GM21576 (cell line): ENCODE results near the gene CFAP61.
"Not testable (repeated sequence)": the region's sequence is repeated elsewhere in the genome, so short reads cannot be mapped to it uniquely, and the experiment has no call there.

ENCODE experiments used
- ATAC-seq: cut with Tn5 transposase; IDR thresholded peaks from one replicate; pipeline ENCODE4 v1.9.1; 2021; ENCODE audit warnings: mild to moderate bottlenecking, moderate library complexity; ENCODE audit not compliant: unreplicated experiment

Gene CFAP61, protein sequence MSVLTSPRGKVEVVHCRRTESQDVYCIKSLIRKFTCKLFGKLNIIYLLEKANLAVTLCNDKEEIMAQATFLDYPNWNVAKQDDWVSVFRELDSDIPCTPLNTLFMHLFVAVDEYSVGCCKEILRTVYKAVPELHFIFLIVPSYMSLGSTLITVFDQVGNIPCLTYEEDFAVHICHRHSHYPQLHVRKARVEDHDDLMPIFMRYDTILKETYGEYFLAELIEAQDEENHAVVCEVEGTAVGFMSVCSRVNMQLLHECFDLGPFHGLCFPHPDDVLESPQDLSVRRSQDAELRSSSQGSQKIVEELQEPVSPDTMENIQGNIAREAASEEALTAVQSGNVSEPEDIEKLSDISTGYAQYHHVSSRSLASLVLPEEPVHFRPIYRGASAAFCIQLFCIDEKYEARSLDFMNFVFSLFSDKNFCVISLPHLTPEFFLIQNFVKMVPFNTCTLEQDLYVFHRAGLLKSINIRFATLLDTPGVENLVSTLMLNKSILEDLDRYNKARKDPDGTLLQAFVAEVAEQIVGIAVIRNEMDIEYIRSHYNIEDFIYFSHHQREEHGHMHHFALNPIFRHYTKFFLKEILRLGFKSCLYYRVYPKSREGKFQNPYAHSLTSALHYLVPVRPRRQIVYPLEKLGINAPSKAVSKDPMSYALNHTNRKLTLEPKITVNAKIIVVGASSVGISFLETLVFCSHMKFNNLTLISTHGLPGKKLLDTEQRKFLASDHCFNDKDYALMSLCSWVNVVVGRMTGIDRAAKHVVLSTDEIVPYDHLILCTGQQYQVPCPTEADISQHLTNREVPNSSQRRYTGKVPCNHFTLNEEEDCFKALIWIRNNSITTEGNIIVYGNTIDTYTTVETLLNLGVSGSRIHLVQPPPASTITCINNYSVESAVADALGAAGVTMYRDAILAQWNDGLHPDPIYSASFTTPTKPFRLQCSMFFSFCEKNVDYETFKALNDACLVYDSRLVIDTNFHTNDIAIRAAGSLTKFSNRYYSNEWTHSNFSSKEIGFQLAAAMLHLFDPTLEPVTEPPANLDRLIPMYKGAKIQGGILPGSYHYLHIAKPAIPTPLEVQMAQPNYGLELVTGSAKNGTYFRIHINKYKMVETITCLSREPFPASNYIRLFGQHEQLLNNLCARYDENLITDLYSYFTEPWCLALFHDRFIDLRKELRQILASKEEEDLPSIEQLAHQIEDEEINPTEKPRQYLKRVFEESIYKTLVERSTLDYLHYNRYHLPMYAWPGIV

DNA sequence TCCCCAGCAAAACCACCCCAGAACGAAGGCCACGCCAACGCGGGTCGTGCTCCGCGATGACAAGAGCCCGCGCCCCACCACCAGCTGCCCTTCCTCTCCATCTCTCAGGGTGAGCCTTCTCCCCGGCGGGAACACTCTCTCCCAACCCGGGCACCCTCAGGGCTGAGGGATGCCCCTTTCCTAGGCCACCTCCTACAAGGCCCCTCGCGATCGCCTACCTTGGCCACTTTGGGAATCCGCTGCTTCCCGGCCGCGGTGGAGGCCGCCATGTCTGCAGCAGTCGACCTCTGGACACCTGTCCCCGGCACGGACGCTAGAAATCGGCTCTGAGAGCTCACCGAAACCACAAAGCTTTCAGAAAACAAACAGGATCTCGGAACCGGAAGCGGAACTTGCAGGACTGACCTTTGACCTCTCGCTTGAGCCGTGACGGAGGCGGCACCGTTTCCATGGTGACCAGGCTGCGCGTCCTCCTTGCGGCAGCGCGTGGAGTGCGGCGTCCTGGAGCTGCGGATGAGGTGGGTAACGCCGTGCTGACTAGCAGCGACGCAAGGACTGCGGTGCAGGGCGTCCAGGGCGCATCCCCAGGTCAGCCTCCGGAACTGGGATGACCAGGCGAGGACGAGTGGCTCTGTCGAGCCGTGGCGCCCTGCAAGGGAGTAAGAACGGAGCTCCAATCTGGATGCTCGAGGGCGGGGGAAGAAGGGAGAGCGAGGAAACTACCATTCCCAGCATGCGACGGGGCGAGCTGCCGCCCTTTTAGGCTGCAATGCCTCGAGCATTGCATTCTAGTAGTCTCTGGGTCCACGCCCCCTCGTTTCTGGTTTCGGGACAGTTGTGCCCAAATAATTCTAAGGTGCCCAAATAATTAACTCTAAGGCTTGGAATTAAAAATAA lies at the start of gene CFAP61, which contains the start of gene CRNKL1:
CFAP61 (plus strand) TSS at position 459 of the 897 bp plus-strand sequence. CDS start 4,122 bp downstream, outside the sequence.
CRNKL1 (minus strand) TSS at position 393 of the 897 bp plus-strand sequence; CDS start at position 269, 124 bp downstream.
- ATAC-seq, result peak; percentile 88

DNA sequence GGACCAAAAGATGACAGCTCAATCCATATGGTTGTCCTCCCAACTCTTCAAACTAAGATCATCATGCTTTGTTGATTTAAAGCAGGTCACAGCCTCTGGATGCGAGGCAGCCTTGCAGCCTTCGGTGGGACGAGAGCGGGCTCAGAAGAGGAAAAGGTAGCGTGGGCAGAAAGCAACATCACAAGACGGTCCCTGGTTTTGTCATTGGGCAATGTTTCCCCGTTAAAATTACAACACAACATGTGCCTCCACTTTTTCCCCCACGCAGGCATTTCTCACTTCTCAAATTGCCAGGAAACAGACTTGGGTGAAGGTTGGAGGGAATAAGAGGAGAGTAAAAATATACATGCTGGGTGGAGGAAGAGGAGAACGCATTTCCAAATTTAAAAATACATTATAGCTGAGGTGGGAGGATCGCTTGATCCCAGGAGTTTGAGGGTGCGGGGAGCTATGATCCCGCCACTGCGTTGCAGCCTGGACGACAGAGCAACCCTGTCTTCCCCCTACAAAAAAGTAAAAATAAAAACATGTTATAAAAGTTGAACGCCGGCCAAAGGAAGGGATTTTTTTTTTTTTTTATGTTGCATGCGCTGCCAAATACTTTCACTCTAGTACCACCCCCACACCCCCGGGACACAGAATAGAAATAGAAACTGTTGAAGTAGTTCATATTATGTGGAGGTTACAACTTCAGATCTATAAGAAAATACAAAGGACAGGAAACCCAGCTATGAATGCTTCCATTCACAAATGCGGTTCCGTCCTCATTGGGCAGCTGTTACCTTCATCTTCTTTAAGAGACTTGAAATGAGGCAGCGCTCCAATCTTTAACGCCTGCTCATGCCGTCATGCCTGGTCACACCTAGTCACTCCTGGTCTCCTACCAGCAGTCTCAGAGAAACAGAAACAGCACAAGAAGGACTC lies 49.0 kb upstream of the CFAP61 start:
- peak; percentile 39 for ATAC-seq

DNA sequence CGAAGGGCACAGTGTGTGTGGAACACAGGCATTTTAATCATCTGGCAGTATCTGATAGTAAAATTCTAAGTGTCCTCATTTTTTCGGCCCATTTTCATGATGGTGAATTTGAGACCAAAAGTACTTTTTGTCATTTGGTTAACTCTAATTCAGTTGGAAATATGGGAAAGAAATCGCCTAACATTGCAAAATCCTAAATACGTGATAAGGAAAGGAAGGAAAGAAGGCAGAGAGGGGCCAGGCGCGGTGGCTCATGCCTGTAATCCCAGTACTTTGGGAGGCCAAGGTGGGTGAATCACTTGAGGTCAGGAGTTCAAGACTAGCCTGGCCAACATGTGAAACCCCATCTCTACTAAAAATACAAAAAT lies 48.4 kb upstream of the CFAP61 start:
- not testable (repeated sequence) for ATAC-seq

DNA sequence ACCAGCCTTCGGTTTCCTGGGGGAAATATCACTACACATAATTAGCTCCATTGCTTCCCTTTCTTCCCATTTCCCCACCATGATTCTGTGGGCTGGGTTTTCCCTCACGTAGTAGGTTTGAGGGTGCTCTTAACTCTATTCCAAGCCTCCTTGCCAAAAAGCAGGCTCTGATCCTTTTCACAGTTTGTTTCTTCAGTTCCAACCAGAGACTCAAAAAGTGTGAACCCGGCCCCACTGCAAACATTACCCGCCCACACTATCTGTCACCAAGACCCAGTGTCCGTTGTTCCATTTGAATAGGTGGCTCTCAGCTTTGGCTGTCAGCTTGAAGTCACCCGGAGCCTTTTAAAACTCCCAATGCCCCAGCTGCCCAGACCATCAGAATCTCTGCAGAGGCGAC lies 47.0 kb upstream of the CFAP61 start:
- ATAC-seq, result no peak

DNA sequence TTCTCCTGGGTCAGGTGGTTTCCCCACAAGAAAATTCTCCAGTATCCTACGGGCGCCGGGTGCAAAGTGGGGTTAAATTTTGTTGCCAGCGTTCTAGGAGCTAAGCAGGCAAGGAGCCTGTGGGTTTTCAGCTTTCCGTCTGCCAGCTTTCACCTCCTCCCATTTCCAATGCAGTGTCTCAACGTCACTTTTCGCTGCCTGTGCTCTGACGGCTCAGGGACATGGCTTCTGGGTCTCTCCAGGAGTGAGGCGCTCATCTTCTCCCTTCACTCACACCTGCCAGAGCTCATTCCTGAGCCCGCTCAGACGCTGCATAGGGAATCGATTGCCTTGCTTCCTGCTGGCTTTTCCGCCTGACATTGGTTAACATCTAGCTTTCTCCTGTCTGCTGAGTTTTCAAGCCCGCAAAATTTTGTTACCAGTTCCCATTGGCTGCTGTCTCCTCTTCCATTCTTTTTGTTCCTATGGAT lies 42.5 kb upstream of the CFAP61 start:
- no peak for ATAC-seq

DNA sequence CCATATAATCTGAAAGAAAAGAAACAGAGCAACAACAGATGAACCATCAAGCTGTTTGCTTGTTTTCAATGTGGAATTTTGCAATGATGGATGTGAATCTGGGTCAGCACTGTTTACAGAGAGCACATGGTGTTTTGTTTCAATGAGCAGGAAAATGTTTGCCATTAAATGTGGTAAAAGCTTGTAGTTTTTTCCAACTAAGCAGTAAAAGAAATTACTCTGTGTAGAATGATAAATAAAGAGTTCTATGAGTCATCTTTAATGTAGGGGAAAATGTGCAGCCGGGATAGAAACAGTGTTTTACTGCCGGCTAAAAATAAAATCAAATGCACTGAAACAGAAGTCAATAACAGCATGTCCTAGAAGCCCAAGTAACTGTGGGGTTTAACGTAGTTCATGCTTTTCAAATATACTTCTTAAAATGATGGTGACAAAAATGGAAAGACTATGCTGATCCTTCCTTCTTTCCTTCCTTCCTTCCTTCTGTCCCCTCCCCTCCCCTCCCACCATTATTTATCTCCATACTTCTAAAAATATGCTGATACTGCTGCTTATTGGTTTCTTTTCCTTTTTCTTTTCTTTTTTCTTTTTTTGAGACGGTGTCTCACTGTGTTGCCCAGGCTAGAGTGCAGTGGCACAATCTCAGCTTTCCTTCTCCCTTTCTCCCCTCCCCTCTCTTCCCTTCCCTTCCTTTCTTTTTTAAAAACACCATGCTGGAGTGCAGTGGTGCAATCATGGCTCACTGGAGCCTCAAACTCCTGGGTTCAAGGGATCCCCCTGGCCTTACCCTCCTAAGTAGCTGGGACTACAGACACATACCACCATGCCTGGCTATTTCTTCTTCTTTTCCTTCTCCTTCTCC lies 41.5 kb upstream of the CFAP61 start:
- ATAC-seq, result no peak

DNA sequence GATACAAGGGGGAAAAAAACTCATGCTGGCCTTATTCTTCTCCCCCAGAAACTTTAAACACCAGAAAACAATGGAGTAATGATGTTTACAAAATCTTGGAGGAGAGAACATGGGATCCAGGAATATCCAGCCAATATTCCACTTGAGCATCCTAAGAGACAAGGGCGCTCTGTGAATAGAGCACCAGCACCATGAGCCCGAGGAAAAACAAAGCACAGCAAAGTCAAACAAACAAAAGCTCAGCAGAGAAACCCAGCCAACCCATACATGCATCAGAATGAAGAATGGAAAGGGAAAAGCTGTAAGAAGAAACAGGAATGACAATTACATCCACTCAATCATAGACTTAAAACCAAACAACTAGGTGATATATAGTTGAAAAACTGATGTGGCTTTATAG lies 39.8 kb upstream of the CFAP61 start:
- no peak for ATAC-seq

DNA sequence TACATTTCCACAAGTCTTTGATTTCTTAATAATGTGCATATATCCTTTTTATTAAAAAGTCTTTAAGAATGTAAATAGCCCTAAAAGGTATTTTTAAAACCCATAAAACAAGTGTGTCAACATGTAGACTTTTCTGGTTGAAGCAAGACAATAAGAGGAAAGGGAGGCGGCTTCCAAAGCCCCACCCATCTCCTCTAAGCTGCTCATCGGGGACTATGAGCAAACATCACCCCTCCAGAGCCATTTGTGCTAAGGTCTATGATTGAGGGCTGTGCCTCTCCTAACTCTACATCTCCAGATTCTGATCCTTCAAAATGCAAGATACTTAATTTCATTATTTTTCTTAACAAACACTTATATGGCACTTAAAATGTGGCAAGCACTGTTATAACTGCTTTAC lies 37.7 kb upstream of the CFAP61 start:
- ATAC-seq, result no peak

DNA sequence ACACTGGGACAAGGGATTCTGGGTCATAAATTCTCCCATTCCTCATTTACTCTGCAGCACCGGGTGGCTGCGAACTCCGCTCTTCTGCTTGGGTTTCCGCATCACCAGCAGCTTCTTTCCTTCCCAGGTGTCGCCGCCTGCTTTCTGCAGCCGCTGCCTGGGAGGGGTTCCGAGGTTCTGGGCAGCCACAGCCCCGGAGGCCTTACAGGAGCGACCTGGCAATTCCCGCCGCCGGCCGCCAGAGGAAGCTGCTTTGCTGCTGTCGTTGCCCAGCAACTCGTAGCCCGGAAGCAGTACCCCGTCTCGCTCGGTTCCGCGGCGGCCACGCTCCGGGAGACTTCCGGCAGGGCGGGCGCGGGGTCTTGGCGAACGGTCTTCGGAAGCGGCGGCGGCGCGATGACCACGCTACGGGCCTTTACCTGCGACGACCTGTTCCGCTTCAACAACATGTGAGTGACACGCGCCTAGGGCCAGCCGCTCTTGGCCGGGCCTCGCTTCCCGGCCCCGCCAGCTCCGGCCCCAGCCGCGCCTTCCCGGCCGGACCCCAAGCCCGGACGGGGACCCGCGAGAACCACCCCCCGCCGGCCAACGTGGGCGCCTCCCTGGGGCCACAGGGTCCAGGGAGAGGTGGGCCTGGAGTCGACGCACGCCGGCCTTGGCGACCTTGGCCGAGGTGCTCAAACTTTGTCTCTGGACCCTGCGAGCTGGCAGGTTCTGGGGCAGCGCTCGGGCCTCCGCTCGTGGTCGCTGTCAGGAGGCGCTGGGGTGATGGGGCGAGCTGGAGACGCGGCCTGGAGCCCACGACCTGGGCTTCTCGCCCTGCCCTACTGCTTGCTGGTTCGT lies 35.1 kb upstream of the CFAP61 start, which contains the start of gene NAA20:
NAA20 (plus strand) TSS at position 362 of the 843 bp plus-strand sequence; CDS start at position 397, 35 bp downstream.
- ATAC-seq, result peak; percentile 98

DNA sequence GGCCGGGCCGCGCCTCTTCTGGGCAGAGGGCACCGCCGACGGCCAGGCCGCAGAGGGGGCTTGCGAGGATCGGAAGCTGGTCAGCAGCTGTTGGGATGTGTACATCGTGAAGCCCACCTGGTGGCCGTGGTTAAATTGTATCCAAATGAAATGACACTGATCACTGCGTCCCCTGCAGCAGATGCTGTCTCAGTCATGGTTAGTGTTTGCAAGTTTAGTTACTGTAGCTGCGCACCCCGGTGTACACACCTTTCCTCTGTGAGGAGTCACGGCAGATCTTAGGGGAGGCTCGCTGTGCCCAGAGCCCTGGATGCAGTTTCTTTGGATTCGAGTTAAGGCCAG lies 34.5 kb upstream of the CFAP61 start:
- ATAC-seq, result peak; percentile 14

DNA sequence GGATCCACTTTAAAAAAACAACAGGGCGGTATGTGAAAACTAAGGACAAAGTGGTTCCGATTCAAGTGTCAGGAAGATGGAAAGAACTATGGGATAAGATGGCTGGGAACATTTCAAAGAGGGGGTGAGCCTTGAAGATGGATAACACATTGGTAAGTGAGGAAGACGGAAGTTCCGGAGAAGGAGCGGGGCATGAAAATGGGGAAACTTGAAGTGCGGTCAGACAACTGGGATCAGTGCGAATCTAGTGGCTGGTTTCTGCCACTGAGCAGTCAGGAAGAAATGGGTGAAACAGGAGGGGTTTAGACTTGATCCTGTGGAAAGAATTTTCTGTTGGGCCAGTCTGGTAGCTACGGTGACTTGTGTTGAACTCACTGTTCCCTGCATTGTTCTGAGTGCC lies 34.0 kb upstream of the CFAP61 start:
- no peak for ATAC-seq

DNA sequence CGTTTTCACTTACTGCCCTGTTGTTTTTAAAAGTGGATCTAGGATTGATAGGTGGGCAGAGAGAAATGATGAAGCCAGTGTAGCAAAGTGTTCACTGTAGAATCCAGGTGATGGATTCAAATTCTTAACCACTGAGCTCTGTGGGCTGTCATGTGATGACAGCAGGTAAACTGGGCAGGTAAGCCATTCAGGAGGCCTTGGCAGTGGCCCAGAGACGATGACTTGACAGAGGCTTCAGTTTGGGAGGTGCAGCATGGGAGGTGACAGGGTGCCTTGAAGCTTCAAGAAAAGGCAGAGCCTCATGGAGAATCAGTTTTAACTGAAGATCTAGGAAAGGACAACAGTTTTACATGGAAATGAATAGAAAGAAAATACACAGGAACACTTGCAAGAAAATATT lies 33.2 kb upstream of the CFAP61 start:
- no peak for ATAC-seq

DNA sequence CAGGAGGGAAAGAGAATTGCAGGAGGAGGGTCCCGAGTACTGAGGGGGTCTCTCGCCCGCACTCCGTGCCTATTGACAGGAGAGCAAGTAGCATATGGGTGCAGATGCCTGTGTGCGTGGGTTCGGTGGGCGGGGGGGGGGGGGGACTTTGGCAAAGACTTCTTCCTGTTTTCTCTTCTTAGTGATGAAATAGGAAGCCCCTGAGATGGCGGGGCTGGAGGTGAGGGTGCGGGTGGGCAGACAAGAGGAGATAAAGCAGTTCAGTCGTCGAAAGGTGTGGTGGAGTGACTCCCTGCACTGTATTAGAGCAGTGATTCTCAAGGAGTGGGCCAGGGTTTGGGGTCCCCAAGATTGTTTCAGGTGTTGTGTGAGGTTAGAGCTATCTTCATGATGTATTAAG lies 31.4 kb upstream of the CFAP61 start:
- no peak for ATAC-seq

DNA sequence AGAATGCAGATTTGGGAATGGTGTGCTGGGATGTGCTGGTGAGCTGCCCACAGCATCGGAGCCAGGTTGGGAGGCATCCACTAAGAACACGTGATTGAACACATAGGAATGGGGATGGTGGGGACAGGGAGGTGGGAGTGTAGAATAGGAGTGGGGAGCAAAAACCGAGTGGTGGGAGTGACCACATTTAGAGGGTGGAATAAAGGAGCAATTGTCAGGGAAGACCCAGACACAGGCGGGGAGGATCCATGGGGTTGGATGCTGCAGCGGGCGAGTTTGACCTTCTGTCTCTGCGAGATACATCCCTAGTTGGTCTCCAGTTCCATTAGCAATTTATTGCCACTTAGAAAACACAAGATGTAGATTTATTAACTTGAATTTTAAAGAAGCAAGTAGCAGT lies 30.5 kb upstream of the CFAP61 start:
- no peak for ATAC-seq

DNA sequence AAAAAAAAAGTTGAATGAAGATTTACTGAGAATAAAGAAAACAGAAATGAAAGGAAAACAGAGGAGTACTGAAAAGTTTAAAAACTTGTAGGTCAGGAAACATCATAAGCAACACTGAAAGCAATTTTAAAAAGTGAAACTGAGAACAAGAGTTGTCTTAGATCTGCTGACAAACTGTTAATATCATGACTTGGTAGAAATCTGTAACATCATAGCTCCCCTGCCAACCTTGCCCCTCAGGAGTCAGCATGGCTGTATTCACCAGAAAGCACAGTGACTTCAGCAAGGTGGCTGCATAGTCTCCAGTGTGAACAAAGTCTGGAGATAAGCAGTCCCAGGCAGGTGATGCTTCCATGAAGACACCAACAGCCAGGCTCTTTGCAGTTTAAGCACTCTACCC lies 29.8 kb upstream of the CFAP61 start:
- ATAC-seq, result peak; percentile 72

DNA sequence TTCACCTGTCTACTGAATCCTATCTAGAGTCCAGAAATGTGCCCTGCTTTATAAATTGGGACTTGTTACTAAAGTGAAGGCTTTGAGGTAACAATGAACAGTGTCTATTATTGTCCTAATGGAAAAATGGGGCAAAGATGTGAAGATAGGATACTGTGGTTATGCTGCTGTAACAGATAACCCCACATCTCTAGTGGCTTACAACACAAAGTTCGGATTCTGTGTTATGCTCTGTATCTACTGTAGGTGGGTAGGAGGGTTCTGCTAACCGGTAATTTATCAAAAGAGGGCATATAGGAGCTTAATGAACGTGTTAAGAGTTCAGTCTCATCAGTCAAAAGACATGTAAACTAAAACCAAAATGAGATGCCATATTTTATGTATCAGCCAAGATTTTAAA lies 28.9 kb upstream of the CFAP61 start:
- ATAC-seq, result no peak

DNA sequence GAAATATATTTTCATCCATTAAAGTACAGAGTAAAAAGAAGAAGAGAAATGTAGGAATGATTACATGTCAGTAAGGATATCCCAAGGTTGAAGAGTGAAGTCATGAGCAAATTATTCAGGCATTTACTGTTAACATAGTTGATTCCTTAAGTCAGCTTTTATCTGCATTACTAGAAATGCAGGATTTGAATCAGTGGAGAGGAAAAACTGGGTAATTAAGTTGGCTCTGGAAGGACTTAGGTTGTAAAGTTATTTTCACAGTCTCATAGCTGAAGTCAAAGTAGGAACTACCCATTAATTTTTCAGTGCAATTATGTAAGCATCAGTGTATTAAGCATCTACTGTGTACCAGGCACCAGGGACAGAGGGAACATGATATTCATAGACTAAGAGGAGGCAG lies 27.4 kb upstream of the CFAP61 start:
- no peak for ATAC-seq
